Right lobe of liver (tissue), 6 donors: ENCODE data around the gene ZC3H11A. TPM values are rescaled to one million over a fixed set of nuclear protein-coding genes. Genes with fewer than 3 reads are reported as not detected.
A peak's percentile ranks its signal among the peaks of the same experiment; 100 is the strongest.
"Not testable (repeated sequence)": the region's sequence is repeated elsewhere in the genome, so short reads cannot be mapped to it uniquely, and the experiment has no call there.

Source experiments
- ATAC-seq, 4 donors: fragments of 200-7000 bp; cut with Tn5 transposase; one replicate each; pipeline ENCODE4 v1.9.1; 2020; ENCODE audit warnings: mild to moderate bottlenecking in 4 of 4, moderate library complexity in 4 of 4
- DNase-seq, 3 donors: peaks; one replicate each; pipeline ENCODE4 v3.0.0-alpha.2; 2020
- H3K27ac ChIP-seq, 3 donors: fragments of 200-600 bp; one replicate each; pipeline ENCODE4 v1.8.0; 2022
- H3K27me3 ChIP-seq, 2 donors: fragments of 200-600 bp; one replicate each; pipeline ENCODE4 v1.8.0; 2022
- H3K36me3 ChIP-seq, 4 donors: fragments of 200-600 bp; sonication (generic) in 1 of 4; one replicate each; pipeline versions ENCODE4 v1.5.1 to v1.8.0; 2017 to 2022; ENCODE audit warnings: control low read depth in 1 of 4
- H3K4me1 ChIP-seq, 4 donors: fragments of 200-600 bp; sonication (generic) in 1 of 4; one replicate each; pipeline versions ENCODE4 v1.5.1 to v1.8.0; 2017 to 2022; ENCODE audit warnings: control low read depth in 1 of 4
- H3K4me3 ChIP-seq, 3 donors: fragments of 200-600 bp; one replicate each; pipeline ENCODE4 v1.8.0; 2022
- H3K9me3 ChIP-seq, 4 donors: fragments of 200-600 bp; sonication (generic) in 1 of 4; one replicate each; pipeline versions ENCODE4 v1.5.1 to v1.8.0; 2017 to 2022; ENCODE audit warnings: control low read depth in 1 of 4
- CTCF ChIP-seq, 4 donors: fragments of 200-600 bp in 3 of 4; fragments of 450-650 bp in 1 of 4; IDR thresholded peaks; one replicate each; pipeline versions ENCODE4 v1.5.1 to v1.8.0; 2016 to 2022; ENCODE audit warnings: antibody characterized with exemption in 4 of 4, mild to moderate bottlenecking in 2 of 4
- POLR2A ChIP-seq: fragments of 450-650 bp; IDR thresholded peaks from one replicate; pipeline ENCODE4 v1.6.1; 2017; ENCODE audit warnings: antibody characterized with exemption, mild to moderate bottlenecking
- WGBS: methylation state at CpG from one replicate; pipeline ENCODE4 v1.1.6; 2018; ENCODE audit warnings: low coverage, low lambda C conversion rate; ENCODE audit not compliant: insufficient coverage; ENCODE audit errors: missing lambda C conversion rate; 5-methylcytosine and 5-hydroxymethylcytosine counted together
- intact Hi-C, 2 donors: fragments of 100-400 bp; cut with DNase I; formaldehyde crosslinking; loops; one replicate each; pipeline versions ENCODE4 v1.11.2 to v1.14.1; 2022
- long read RNA-seq: library from polyadenylated mRNA; unstranded; transcript quantifications from one replicate; pipeline ENCODE4 v2.0.0, GENCODE V29; 2019
- total RNA-seq, 6 experiments: library from RNA; depleted of rRNA in 2 of 6; stranded (reverse); fragments of >200 nt in 2 of 6; fragmentation: NEBNext Ultra II Directional in 3 of 6; extraction: Animal tissue kit (Norgen Biotek cat#: 25700) in 3 of 6; gene quantifications; one replicate each; pipeline versions ENCODE4 v1.1.0 to v1.2.4, GENCODE V29; 2016 to 2023
- donor health status: DM: no; HTN: yes; CAD: no.
- donor health status: DM: no; HTN: no; CAD: no.
- donor health status: DM: no; HTN: no; CAD: no.
- donor health status: DM: no; HTN: yes; CAD: no.
- donor health status: DM: no; HTN: yes; CAD: no.

ZC3H11A gene
- total RNA-seq = 10 to 100 TPM; 22.8 to 47.7 (median 31.8) TPM
- long read RNA-seq, partial matches to known transcripts = 0 of 1 reads
- long read RNA-seq, other reads (novel, unspliced or antisense) = 1 of 1 reads

- DNase-seq (peak; percentile 99), ATAC-seq (peak; percentile 95 to 97 (median 97))
- H3K36me3 ChIP-seq = no peaks in the 10 kb centered on the region
- 0% methylated on average over 32 of the region's 59 CpGs for WGBS
- intact Hi-C loops = no loop called here
- no peaks in the 10 kb centered on the region for H3K9me3 ChIP-seq
- peak within 1 kb of the TSS; percentile 68 to 86 (median 78) for H3K4me3 ChIP-seq
- H3K27me3 ChIP-seq = no peaks in the 10 kb centered on the region
- peak within 1 kb of the TSS; percentile 93 to 96 (median 94) for H3K27ac ChIP-seq
- TF ChIP-seq POLR2A (peak; percentile 79), CTCF (IDR thresholded peaks at IDR 0.05) (no peak)
- peaks cover 0 to 33% (median 4%) of the 10 kb centered on the region in 4 donors for H3K4me1 ChIP-seq
Observed at GRCh38 chr1:203795441-203796235, at the start of gene ZC3H11A, which contains the start of gene ZBED6. ZC3H11A (plus strand) TSS chr1:203795623; CDS start chr1:203817071, 21,448 bp downstream. ZBED6 (plus strand) TSS chr1:203795623; CDS start chr1:203797523, 1,900 bp downstream.

- intact Hi-C loops = no loop called here
- no peak for DNase-seq
- 88% methylated on average over 6 of the region's 6 CpGs for WGBS
Observed at GRCh38 chr1:203746281-203746680, 49.1 kb upstream of the ZC3H11A start.

GRCh38 chr1:203751051-203751450 lies 44.4 kb upstream of the ZC3H11A start:
- Histone ChIP-seq H3K9me3 (no peaks in the 10 kb centered on the region), H3K27ac (no peak overlapping the region), H3K4me3 (no peak overlapping the region), H3K4me1 (peaks cover 0 to 3% (median 0%) of the 10 kb centered on the region in 4 donors), H3K36me3 (no peaks in the 10 kb centered on the region), H3K27me3 (no peaks in the 10 kb centered on the region)
- DNase-seq (no peak), ATAC-seq (no peak)
- TF ChIP-seq CTCF (IDR thresholded peaks at IDR 0.05) (no peak), POLR2A (no peak)
- WGBS = 69% methylated on average over 3 of the region's 3 CpGs
- intact Hi-C loops = no loop called here

More at GRCh38 chr1:203746281-203746680, 49.1 kb upstream of the ZC3H11A start:
- H3K36me3 ChIP-seq = no peaks in the 10 kb centered on the region
- no peaks in the 10 kb centered on the region for H3K27me3 ChIP-seq
- H3K4me1 ChIP-seq = no peaks in the 10 kb centered on the region
- no peak overlapping the region for H3K27ac ChIP-seq
- no peaks in the 10 kb centered on the region for H3K9me3 ChIP-seq
- TF ChIP-seq POLR2A (no peak), CTCF (IDR thresholded peaks at IDR 0.05) (no peak)
- no peak overlapping the region for H3K4me3 ChIP-seq
- no peak for ATAC-seq

- intact Hi-C loops, DNase-seq, H3K27me3 ChIP-seq, H3K36me3 ChIP-seq, H3K4me1 ChIP-seq, H3K27ac ChIP-seq, H3K9me3 ChIP-seq, H3K4me3 ChIP-seq: not testable (repeated sequence)
- ATAC-seq = peak in 2 of 4 donors; percentile 24 to 85
- WGBS = 87% methylated on average over 5 of the region's 5 CpGs
Observed at GRCh38 chr1:203751618-203752361, 43.6 kb upstream of the ZC3H11A start.
